ENCODE measurements around the gene AGXT.
"Not testable (repeated sequence)": the region's sequence is repeated elsewhere in the genome, so short reads cannot be mapped to it uniquely, and the experiment has no call there.

The AGXT gene

DNA sequence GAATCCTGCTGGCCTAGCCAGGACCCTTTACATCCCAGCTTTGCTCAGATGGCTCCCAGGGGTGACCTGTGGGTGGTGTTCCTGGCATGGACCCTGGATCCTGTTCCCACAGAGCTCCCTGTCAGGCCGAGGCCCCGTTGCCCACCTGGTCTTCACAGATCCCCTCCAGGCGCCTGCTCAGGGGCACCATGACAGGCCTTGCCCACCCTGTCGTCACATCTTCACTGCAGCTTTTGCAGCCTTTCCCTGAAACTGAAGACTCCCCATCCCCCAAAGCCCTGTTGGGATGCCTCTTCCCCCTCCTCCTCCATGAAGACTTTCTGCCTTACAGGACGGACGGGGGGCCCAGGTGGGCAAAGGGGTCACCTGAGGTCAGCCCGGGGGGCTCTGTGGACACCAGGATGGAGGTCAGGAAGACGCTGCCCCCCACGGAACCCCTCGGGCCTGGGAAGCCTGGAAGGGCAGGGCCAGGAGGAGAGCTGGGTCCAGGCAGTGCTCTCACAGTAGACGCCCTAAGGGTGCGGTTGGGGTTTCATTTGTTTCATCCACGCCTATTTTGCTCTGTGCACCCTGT, 35.6 kb upstream of the AGXT start:
- Histone ChIP-seq H3K27ac (ENCODE audit: low read depth, low read length) (no peak overlapping the region), H3K36me3 (ENCODE audit: control insufficient read depth, insufficient read depth, low read length) (no peaks in the 10 kb centered on the region), H3K4me3 (ENCODE audit: low read length) (no peak overlapping the region), H3K27me3 (ENCODE audit: control insufficient read depth, insufficient read depth, low read length) (peaks cover 3% of the 10 kb centered on the region), H3K9ac (ENCODE audit: low read length) (no peak overlapping the region), H3K4me1 (ENCODE audit: control insufficient read depth, insufficient read depth, low read length) (peaks cover 9% of the 10 kb centered on the region)

DNA sequence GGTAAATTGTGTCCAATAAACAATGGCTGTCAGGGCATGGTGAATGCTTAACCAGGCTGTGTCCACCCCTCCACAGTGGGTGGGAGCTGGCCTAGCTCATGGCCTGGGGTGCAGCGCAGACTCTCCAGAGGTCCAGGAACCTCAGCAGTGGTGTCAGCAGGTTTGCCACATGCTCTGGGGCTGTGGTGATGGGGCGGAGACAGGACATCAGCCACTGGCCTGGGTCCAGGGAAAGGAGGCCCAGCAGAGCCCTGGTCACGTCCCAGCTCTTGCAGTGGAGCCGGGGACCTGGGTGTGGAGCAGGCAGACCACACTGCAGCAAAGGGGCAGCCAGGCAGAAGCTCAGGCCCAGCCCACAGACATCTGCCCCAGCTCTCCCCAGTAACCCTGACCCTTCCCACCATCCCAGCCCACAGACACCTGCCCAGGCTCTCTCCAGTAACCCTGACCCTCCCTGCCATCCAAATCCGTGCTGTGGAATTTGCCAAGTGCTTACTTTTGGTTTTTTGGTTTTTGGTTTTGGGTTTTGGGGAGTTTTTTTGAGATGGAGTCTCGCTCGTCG, 34.8 kb upstream of the AGXT start:
- no peaks in the 10 kb centered on the region for H3K27me3 ChIP-seq (ENCODE audit: control insufficient read depth, insufficient read depth, low read length)
- H3K36me3 ChIP-seq (ENCODE audit: control insufficient read depth, insufficient read depth, low read length): no peaks in the 10 kb centered on the region
- H3K4me3 ChIP-seq (ENCODE audit: low read length): no peak overlapping the region
- H3K9ac ChIP-seq (ENCODE audit: low read length): no peak overlapping the region
- peaks cover 9% of the 10 kb centered on the region for H3K4me1 ChIP-seq (ENCODE audit: control insufficient read depth, insufficient read depth, low read length)
- H3K27ac ChIP-seq (ENCODE audit: low read depth, low read length): no peak overlapping the region

- H3K4me3 ChIP-seq (ENCODE audit: low read length): no peak overlapping the region
- no peak overlapping the region for H3K27ac ChIP-seq (ENCODE audit: low read depth, low read length)
- no peaks in the 10 kb centered on the region for H3K27me3 ChIP-seq (ENCODE audit: control insufficient read depth, insufficient read depth, low read length)
- H3K36me3 ChIP-seq (ENCODE audit: control insufficient read depth, insufficient read depth, low read length): no peaks in the 10 kb centered on the region
- peaks cover 9% of the 10 kb centered on the region for H3K4me1 ChIP-seq (ENCODE audit: control insufficient read depth, insufficient read depth, low read length)
- no peak overlapping the region for H3K9ac ChIP-seq (ENCODE audit: low read length)
Measured at GRCh38 chr2:240834377-240834975, 34.1 kb upstream of the AGXT start.

DNA sequence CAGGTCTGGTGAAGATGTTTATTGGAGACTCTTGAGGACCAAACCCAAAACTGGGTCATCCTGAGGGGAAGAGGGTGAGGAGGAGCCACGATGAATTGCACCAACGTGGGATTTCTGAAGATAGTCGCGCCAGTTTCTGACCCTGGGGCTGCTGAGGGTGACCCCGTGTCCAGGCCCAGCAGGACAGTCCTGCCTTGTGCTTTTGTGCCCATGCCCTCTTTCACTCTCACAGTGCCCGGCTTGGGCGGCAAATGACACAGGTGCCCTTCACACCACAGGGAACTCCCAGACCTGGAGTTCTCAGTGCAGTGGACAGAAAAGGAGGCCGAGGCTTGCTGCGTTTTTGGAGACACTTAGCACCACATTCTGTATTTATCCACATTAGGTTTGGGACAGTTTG, 33.1 kb upstream of the AGXT start:
- Histone ChIP-seq H3K9ac (ENCODE audit: low read length) (no peak overlapping the region), H3K36me3 (ENCODE audit: control insufficient read depth, insufficient read depth, low read length) (no peaks in the 10 kb centered on the region), H3K4me3 (ENCODE audit: low read length) (no peak overlapping the region), H3K27ac (ENCODE audit: low read depth, low read length) (no peak overlapping the region), H3K27me3 (ENCODE audit: control insufficient read depth, insufficient read depth, low read length) (peaks cover under 1% of the 10 kb centered on the region), H3K4me1 (ENCODE audit: control insufficient read depth, insufficient read depth, low read length) (peaks cover 9% of the 10 kb centered on the region)

- Histone ChIP-seq H3K27ac (ENCODE audit: low read depth, low read length) (no peak overlapping the region), H3K9ac (ENCODE audit: low read length) (no peak overlapping the region), H3K4me3 (ENCODE audit: low read length) (no peak overlapping the region), H3K27me3 (ENCODE audit: control insufficient read depth, insufficient read depth, low read length) (peaks cover 3% of the 10 kb centered on the region), H3K36me3 (ENCODE audit: control insufficient read depth, insufficient read depth, low read length) (no peaks in the 10 kb centered on the region), H3K4me1 (ENCODE audit: control insufficient read depth, insufficient read depth, low read length) (peaks cover 4% of the 10 kb centered on the region)
Measured at GRCh38 chr2:240836781-240837467, 31.7 kb upstream of the AGXT start.

- H3K4me3 ChIP-seq (ENCODE audit: low read length): no peak overlapping the region
- H3K27ac ChIP-seq (ENCODE audit: low read depth, low read length): no peak overlapping the region
- H3K36me3 ChIP-seq (ENCODE audit: control insufficient read depth, insufficient read depth, low read length): no peaks in the 10 kb centered on the region
- peaks cover 3% of the 10 kb centered on the region for H3K4me1 ChIP-seq (ENCODE audit: control insufficient read depth, insufficient read depth, low read length)
- H3K27me3 ChIP-seq (ENCODE audit: control insufficient read depth, insufficient read depth, low read length): peaks cover 3% of the 10 kb centered on the region
- H3K9ac ChIP-seq (ENCODE audit: low read length): no peak overlapping the region
Measured at GRCh38 chr2:240837621-240838020, 31.0 kb upstream of the AGXT start.

DNA sequence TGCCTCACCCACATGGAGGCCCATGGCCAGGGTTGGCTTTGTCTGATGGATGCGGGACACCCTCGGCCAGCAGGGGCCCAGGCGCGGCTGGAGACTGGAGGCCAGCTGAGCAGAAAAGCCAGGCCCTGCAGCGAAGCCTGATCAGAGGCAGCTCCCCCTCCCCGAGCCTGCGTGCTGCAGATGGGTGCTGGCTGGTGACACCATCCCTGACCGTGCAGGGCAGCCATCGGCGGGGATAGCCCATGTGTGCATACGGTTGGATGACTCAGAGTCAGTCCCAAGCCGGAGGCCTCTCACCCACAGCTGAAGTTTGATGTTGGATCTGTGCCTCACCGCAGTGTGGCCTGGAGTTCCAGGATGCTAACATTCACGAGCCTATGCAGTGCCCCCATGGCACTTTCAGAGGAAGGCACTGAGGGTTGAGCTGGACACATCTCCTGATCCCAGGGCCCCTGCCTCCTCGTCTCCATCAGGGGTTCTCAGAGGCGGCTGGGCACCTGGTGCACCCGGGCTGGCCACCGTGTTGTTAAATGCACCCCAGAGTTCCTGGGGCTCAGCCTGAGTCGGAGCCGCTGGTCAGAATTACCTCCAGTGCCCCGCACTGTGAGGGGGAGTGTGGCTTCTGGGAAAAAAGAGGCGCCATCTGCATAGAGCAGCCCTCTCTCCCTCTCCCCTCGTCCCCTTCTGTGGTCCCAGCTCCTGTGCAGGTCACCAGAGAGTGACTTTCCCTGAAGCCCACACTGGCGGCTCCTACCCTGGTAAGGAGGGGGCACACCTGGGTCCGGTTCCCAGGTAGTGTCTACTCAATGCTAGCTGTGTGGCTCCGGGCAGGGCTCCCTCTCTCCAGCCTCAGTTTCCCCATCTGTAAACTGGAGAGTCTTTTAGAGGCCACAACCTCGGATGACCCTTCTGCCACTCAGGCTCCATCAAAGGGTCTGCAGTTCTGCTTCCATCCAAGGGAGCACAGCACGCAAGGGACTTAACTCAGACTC, 29.2 kb upstream of the AGXT start:
- Histone ChIP-seq H3K27me3 (ENCODE audit: control insufficient read depth, insufficient read depth, low read length) (peaks cover 3% of the 10 kb centered on the region), H3K4me3 (ENCODE audit: low read length) (no peak overlapping the region), H3K9ac (ENCODE audit: low read length) (no peak overlapping the region), H3K4me1 (ENCODE audit: control insufficient read depth, insufficient read depth, low read length) (peaks cover 3% of the 10 kb centered on the region), H3K36me3 (ENCODE audit: control insufficient read depth, insufficient read depth, low read length) (no peaks in the 10 kb centered on the region), H3K27ac (ENCODE audit: low read depth, low read length) (no peak overlapping the region)

GRCh38 chr2:240840435-240841060, 28.1 kb upstream of the AGXT start:
- H3K27me3 ChIP-seq (ENCODE audit: control insufficient read depth, insufficient read depth, low read length): peaks cover 3% of the 10 kb centered on the region
- H3K9ac ChIP-seq (ENCODE audit: low read length): no peak overlapping the region
- no peak overlapping the region for H3K27ac ChIP-seq (ENCODE audit: low read depth, low read length)

GRCh38 chr2:240846309-240846708, 22.3 kb upstream of the AGXT start:
- not testable (repeated sequence) for H3K36me3 ChIP-seq (ENCODE audit: control insufficient read depth, insufficient read depth, low read length); H3K27me3 ChIP-seq (ENCODE audit: control insufficient read depth, insufficient read depth, low read length); H3K4me3 ChIP-seq (ENCODE audit: low read length); H3K4me1 ChIP-seq (ENCODE audit: control insufficient read depth, insufficient read depth, low read length); H3K9ac ChIP-seq (ENCODE audit: low read length); H3K27ac ChIP-seq (ENCODE audit: low read depth, low read length)

More at GRCh38 chr2:240840435-240841060, 28.1 kb upstream of the AGXT start:
- Histone ChIP-seq H3K4me3 (ENCODE audit: low read length) (no peak overlapping the region), H3K36me3 (ENCODE audit: control insufficient read depth, insufficient read depth, low read length) (no peaks in the 10 kb centered on the region), H3K4me1 (ENCODE audit: control insufficient read depth, insufficient read depth, low read length) (peaks cover 3% of the 10 kb centered on the region)

DNA sequence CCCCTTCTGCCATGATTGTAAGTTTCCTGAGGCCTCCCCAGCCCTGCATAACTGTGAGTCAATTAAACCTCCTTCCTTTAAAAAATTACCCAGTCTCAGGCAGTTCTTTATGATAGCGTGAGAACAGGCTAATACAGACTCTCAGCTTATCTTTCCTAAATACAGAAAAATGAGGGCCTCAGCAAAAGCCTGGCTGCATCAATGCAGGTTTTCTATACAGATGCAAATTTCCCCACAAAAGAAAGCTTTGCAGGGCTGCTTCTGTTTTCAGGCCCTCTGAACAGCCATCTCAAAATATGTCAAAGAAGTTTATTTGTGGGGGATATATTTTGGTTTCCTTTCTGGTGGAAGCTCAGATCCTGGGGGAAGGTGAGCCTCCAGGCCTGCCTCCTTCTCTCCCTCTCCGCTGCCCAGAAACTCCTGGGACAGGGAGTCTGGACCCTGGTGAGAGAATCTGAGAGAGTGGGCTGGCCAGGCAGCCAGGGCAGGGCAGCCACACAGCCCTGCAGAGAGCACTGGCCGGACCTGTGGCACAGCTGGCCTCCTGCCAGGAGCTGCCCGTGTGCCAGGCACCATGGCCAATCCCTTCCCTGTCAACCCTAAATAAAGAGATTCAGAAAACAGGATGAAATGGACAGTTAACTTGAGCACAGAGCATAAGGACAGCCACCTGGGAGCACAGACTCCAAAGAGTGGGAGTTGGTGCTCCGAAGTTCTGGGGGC, 21.6 kb upstream of the AGXT start:
- no peaks in the 10 kb centered on the region for H3K36me3 ChIP-seq (ENCODE audit: control insufficient read depth, insufficient read depth, low read length)
- no peak overlapping the region for H3K27ac ChIP-seq (ENCODE audit: low read depth, low read length)
- H3K4me1 ChIP-seq (ENCODE audit: control insufficient read depth, insufficient read depth, low read length): no peaks in the 10 kb centered on the region
- H3K27me3 ChIP-seq (ENCODE audit: control insufficient read depth, insufficient read depth, low read length): no peaks in the 10 kb centered on the region
- no peak overlapping the region for H3K9ac ChIP-seq (ENCODE audit: low read length)
- H3K4me3 ChIP-seq (ENCODE audit: low read length): no peak overlapping the region

DNA sequence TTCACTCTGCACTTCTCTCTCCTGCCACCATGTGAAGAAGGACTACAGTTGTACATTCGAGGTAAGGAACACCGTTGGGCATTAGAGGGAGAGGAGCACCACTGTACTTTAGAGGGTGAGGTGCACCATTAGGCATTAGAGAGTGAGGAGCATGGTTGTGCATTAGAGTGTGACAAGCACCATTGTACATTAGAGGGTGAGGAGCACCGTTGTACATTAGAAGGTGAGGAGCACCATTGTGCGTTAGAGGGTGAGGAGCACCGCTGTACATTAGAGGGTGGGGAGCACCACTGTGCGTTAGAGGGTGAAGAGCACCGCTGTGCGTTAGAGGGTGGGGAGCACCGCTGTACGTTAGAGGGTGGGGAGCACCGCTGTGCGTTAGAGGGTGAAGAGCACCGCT, 20.8 kb upstream of the AGXT start:
- Histone ChIP-seq H3K4me3 (ENCODE audit: low read length) (no peak overlapping the region), H3K36me3 (ENCODE audit: control insufficient read depth, insufficient read depth, low read length) (no peaks in the 10 kb centered on the region), H3K9ac (ENCODE audit: low read length) (no peak overlapping the region), H3K4me1 (ENCODE audit: control insufficient read depth, insufficient read depth, low read length) (no peaks in the 10 kb centered on the region), H3K27me3 (ENCODE audit: control insufficient read depth, insufficient read depth, low read length) (no peaks in the 10 kb centered on the region), H3K27ac (ENCODE audit: low read depth, low read length) (no peak overlapping the region)
